GM21528 (cell line): Measurements from ENCODE around the gene HS6ST2.

Experiments used
- ATAC-seq: cut with Tn5 transposase; IDR thresholded peaks from one replicate; pipeline ENCODE4 v1.9.1; 2021; ENCODE audit warnings: mild to moderate bottlenecking, moderate library complexity; ENCODE audit not compliant: unreplicated experiment, low FRiP score

The HS6ST2 gene

GRCh38 chrX:132692066-132692465 lies 266.4 kb downstream of the HS6ST2 start:
- ATAC-seq: no peak

- ATAC-seq: no peak
Measured at GRCh38 chrX:132689612-132690563, 268.5 kb downstream of the HS6ST2 start.

- no peak for ATAC-seq
Measured at GRCh38 chrX:132685276-132685675, 273.2 kb downstream of the HS6ST2 start.

- no peak for ATAC-seq
Measured at GRCh38 chrX:132677233-132677716, 281.2 kb downstream of the HS6ST2 start.

- ATAC-seq: no peak
Measured at GRCh38 chrX:132676561-132677186, 281.8 kb downstream of the HS6ST2 start.

- no peak for ATAC-seq
Measured at GRCh38 chrX:132676102-132676501, 282.3 kb downstream of the HS6ST2 start.

- no peak for ATAC-seq
Measured at GRCh38 chrX:132673331-132673730, 285.1 kb downstream of the HS6ST2 start.

GRCh38 chrX:132671229-132671641 lies 287.2 kb downstream of the HS6ST2 start:
- no peak for ATAC-seq

GRCh38 chrX:132669142-132669541 lies 289.3 kb downstream of the HS6ST2 start:
- ATAC-seq: no peak

GRCh38 chrX:132668178-132668577 lies 290.3 kb downstream of the HS6ST2 start:
- ATAC-seq: no peak

- no peak for ATAC-seq
Measured at GRCh38 chrX:132665676-132666075, 292.8 kb downstream of the HS6ST2 start.

GRCh38 chrX:132664273-132664672 lies 294.2 kb downstream of the HS6ST2 start:
- no peak for ATAC-seq

- ATAC-seq: no peak
Measured at GRCh38 chrX:132662844-132663243, 295.6 kb downstream of the HS6ST2 start.

- no peak for ATAC-seq
Measured at GRCh38 chrX:132657876-132658275, 300.6 kb downstream of the HS6ST2 start.

- ATAC-seq: no peak
Measured at GRCh38 chrX:132652871-132653270, 305.6 kb downstream of the HS6ST2 start.

GRCh38 chrX:132651421-132652086 lies 306.9 kb downstream of the HS6ST2 start:
- no peak for ATAC-seq

GRCh38 chrX:132648895-132649294 lies 309.5 kb downstream of the HS6ST2 start:
- no peak for ATAC-seq

- no peak for ATAC-seq
Measured at GRCh38 chrX:132639446-132639845, 319.0 kb downstream of the HS6ST2 start.

GRCh38 chrX:132638313-132638712 lies 320.1 kb downstream of the HS6ST2 start:
- ATAC-seq: no peak

GRCh38 chrX:132636080-132636479 lies 322.3 kb downstream of the HS6ST2 start:
- ATAC-seq: no peak

GRCh38 chrX:132634521-132634920 lies 323.9 kb downstream of the HS6ST2 start:
- no peak for ATAC-seq
